ENCODE measurements around the gene EMC9.

GRCh38 chr14:24138396-24139271 is 2.8 kb downstream of the EMC9 start:
- no peak for TF ChIP-seq JUND (IDR thresholded peaks at IDR 0.05)
- TF ChIP-seq CTCF (IDR thresholded peaks at IDR 0.05 in 2 of 3, conservative IDR thresholded peaks at IDR 0.05 in 1 of 3; ENCODE audit: borderline replicate concordance in 1 of 3, insufficient read depth in 1 of 3, low read depth in 2 of 3, low read length in 2 of 3): no peak
- TF ChIP-seq POLR2A (IDR thresholded peaks at IDR 0.05; ENCODE audit: borderline replicate concordance, extremely low read depth, insufficient read depth, insufficient read length): no peak
- TF ChIP-seq EZH2 (IDR thresholded peaks at IDR 0.05): no peak
- no peak for TF ChIP-seq MAX (IDR thresholded peaks at IDR 0.05)
- TF ChIP-seq SIN3A (IDR thresholded peaks at IDR 0.05; ENCODE audit: low read depth): no peak
- TF ChIP-seq YY1 (IDR thresholded peaks at IDR 0.05; ENCODE audit: extremely low read depth, insufficient replicate concordance, low read depth, low read length): no peak
- TF ChIP-seq ELF1 (IDR thresholded peaks at IDR 0.05; ENCODE audit: borderline replicate concordance, low read depth): no peak
- TF ChIP-seq POLR2AphosphoS5 (IDR thresholded peaks at IDR 0.05; ENCODE audit: low read depth, low read length): no peak
- no peak for TF ChIP-seq EZH2phosphoT487 (IDR thresholded peaks at IDR 0.05; ENCODE audit: borderline replicate concordance)
- TF ChIP-seq REST (IDR thresholded peaks at IDR 0.05; ENCODE audit: low read depth): no peak
- no peak for TF ChIP-seq CEBPB (IDR thresholded peaks at IDR 0.05; ENCODE audit: low read depth)
- TF ChIP-seq TCF7L2 (IDR thresholded peaks at IDR 0.05; ENCODE audit: borderline replicate concordance, extremely low read depth, insufficient read depth, insufficient read length): no peak
